Dermis microvascular lymphatic vessel endothelial cell (primary cell): Measurements from ENCODE around the gene MSRB3. TPM values are rescaled to one million over a fixed set of nuclear protein-coding genes. Genes with fewer than 3 reads are reported as not detected.
A peak's percentile ranks its signal among the peaks of the same experiment; 100 is the strongest.

Experiments used
- DNase-seq, 2 donors: peaks; one replicate each; pipeline versions ENCODE4 v3.0.0 to v3.0.0-alpha.2; 2010; ENCODE audit warnings: low read depth in 2 of 2
- total RNA-seq: library from RNA; depleted of rRNA; stranded (reverse); fragments of >200 nt; gene quantifications from 2 replicates; pipeline ENCODE4 v1.2.1, GENCODE V29; 2014

Gene MSRB3
- total RNA-seq, 1 donor from 2014 or later: 44.7 TPM

DNA sequence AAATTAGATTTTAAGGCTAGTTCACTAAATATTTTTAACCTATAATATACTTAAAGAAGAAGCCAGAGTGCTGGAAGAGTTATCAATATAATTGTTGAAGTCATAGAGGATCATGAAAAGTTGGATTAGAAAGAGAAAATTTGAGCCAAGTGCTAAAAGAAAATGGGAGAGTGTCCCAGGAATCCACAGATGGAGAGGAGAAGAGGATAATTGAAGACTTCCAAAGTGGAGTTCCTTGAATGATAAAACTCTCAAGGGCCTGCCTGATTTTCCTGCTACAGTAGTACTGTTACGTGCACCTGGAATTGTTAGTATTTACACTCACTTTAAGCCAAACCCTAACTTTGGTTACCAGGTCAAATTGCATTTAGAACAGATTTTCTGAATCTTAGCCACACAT is 113.2 kb downstream of the MSRB3 start:
- no peak for DNase-seq

DNA sequence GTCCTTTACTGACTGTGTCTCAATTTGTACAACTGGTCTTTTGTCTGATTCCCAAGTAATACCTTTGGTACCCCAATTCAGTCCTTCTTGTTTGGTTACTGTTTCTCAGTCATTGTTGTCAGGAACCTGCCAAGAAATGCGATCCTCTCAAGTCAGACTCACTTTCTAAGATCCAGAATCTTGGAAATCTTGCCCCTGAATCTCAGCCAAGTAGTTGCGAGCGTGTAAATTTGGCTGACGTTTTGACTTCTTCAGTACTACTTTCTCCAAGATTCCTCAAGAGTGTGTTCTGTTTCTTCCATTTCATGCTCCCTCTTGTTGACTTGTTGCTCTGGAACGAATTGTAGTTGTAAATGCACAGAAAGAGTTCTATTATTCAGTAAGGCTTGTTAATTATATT is 114.0 kb downstream of the MSRB3 start:
- DNase-seq: no peak

DNA sequence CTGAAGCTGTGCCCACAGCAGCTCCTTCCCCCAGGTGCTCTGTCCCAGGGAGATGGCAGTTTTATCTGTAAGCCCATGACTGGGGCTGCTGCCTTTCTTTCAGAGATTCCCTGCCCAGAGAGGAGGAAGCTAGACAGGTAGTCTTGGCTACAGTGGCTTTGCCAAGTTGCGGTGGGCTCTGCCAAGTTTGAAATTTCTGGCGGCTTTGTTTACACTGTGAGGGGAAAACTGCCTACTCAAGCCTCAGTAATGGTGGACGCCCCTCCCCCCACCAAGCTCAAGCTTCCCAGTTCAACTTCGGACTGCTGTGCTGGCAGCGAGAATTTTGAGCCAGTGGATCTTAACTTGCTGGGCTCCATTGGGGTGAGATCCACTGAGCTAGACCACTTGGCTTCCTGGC is 124.7 kb downstream of the MSRB3 start:
- DNase-seq: no peak

- DNase-seq: no peak
These were observed 129.1 kb downstream of the MSRB3 start for GRCh38 chr12:65407388-65408149.

GRCh38 chr12:65408441-65408840 is 130.0 kb downstream of the MSRB3 start:
- DNase-seq: no peak

- no peak for DNase-seq
These were observed 131.2 kb downstream of the MSRB3 start for GRCh38 chr12:65409726-65410125.

GRCh38 chr12:65411171-65411570 is 132.7 kb downstream of the MSRB3 start:
- DNase-seq: no peak

DNA sequence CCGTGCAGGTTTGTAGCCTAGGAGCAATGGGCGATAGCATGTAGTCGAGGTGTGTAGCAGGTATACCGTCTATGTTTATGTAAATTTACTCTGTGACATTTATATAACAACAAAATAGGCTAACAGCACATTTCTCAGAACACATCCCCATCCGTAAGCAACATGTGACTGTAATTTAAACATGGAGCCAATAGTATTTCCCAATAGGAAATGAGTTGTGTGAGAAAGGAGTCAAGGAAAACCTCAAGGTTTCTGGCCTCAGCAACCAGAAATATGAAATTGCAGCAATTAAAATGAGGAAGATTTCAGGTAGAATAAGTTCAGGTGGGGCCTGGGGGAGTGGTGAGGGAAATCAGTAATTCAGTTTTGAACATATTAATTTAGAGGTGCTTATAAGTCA is 136.0 kb downstream of the MSRB3 start:
- no peak for DNase-seq

- no peak for DNase-seq
These were observed 137.3 kb downstream of the MSRB3 start for GRCh38 chr12:65415826-65416225.

- DNase-seq: no peak
These were observed 141.0 kb downstream of the MSRB3 start for GRCh38 chr12:65419284-65420072.

DNA sequence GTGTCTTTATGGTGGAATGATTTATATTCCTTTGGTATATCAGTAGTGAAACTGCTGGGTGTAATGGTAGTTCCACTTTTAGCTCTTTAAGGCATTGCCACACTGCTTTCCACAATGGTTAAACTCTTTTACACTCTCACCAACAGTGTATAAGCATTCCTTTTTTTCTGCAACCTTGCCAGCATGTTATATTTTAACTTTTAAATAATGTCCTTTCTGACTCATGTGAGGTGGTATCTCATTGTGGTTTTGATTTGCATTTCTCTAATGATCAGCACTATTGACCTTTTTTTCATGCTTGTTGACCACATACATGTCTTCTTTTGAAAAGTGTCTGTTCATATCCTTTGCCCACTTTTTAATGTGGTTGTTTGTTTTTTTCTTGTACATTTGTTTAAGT is 142.5 kb downstream of the MSRB3 start:
- DNase-seq: no peak

GRCh38 chr12:65427646-65428045 is 149.2 kb downstream of the MSRB3 start:
- no peak for DNase-seq

GRCh38 chr12:65430006-65430405 is 151.5 kb downstream of the MSRB3 start:
- DNase-seq: no peak

GRCh38 chr12:65430571-65431306 is 152.3 kb downstream of the MSRB3 start:
- peak in 1 of 2 donors; percentile 74 for DNase-seq

DNA sequence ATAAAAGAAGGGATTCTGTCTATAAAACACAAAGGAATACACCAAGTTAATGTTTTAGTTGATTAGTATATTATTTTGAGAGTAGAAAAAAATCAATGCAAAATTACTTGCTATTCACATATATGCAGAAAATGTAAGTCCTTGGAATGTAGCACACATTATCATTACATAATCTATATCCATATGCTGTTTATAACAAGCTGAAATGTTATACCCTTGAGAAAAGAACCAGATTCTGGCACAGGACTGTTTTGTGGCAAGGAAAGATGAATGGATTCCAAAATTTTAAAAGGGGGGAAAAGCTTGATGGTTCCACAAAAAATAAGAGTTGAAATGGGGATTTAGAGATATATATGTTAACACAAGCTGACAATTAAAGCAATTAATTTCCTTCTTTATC is 153.6 kb downstream of the MSRB3 start:
- no peak for DNase-seq

GRCh38 chr12:65432651-65433050 is 154.2 kb downstream of the MSRB3 start:
- DNase-seq: no peak

GRCh38 chr12:65434737-65435136 is 156.3 kb downstream of the MSRB3 start:
- DNase-seq: no peak

GRCh38 chr12:65443038-65443437 is 164.6 kb downstream of the MSRB3 start:
- no peak for DNase-seq

- no peak for DNase-seq
These were observed 166.5 kb downstream of the MSRB3 start for GRCh38 chr12:65444996-65445395.

GRCh38 chr12:65446901-65447300 is 168.4 kb downstream of the MSRB3 start:
- no peak for DNase-seq

DNA sequence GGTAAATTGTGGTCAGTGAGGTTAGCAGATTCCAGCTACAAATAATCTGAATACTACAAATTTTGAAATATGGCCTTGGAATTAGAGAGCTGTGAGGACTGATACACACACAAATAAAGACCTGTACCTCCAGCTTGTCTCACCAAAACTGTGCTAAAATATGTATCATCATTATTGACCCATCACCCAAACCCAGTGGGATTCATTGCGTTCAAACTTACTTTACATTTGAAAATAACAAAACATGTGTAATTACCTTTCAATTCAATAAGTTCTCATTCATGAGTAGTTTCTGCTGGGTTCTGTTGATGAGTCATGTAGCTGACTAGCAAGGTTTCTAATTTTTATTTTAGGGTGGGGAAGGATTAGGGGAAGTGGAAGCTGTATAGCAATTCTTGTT is 170.9 kb downstream of the MSRB3 start:
- peak in 1 of 2 donors; percentile 29 for DNase-seq

DNA sequence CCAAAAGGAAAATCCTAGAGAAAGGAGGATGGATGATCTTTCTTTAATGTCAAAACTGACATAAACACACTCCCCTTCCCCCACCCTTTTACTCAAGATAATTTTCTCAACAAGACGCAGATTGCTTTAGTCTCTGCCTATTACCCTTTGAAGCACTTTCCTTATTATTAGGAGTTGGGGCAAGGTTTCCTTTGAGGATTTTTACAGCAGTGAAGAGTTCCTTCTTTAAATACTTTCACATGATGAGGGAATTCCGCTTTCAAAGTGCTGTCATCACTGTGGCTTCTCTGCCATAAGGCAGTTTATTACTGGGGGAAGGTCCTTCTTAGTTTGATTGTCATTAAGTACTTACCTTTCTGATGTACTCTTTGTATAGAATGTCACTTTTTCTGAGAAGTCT is 172.1 kb downstream of the MSRB3 start:
- DNase-seq: no peak
